Hepatocyte (in vitro differentiated cells): ENCODE results near the gene COTL1. TPM values are rescaled to one million over a fixed set of nuclear protein-coding genes. Genes with fewer than 3 reads are reported as not detected.

ENCODE experiments used
- DNase-seq: peaks from one replicate; pipeline ENCODE4 v3.0.0-alpha.2; 2016; ENCODE audit warnings: low spot score
- H2AFZ ChIP-seq: fragments of 200-600 bp; sonication (generic); 2 replicates; pipeline ENCODE4 v1.6.0; 2016; ENCODE audit warnings: antibody characterized with exemption, mild to moderate bottlenecking
- H3K27ac ChIP-seq: fragments of 200-600 bp; sonication (generic); 2 replicates; pipeline ENCODE4 v1.5.1; 2016; ENCODE audit warnings: mild to moderate bottlenecking
- H3K27me3 ChIP-seq: fragments of 200-600 bp; sonication (generic); 2 replicates; pipeline ENCODE4 v1.6.1; 2016
- H3K36me3 ChIP-seq: fragments of 200-600 bp; sonication (generic); replicated peaks from 2 replicates; pipeline ENCODE4 v1.5.1; 2016; ENCODE audit warnings: low read depth; ENCODE audit not compliant: insufficient read depth
- H3K4me1 ChIP-seq: fragments of 200-600 bp; sonication (generic); 2 replicates; pipeline ENCODE4 v1.5.1; 2016; ENCODE audit warnings: mild to moderate bottlenecking, moderate library complexity; ENCODE audit not compliant: insufficient read depth
- H3K4me2 ChIP-seq: fragments of 200-600 bp; sonication (generic); 2 replicates; pipeline ENCODE4 v1.6.0; 2016
- H3K4me3 ChIP-seq: fragments of 200-600 bp; sonication (generic); 2 replicates; pipeline ENCODE4 v1.5.1; 2016; ENCODE audit warnings: mild to moderate bottlenecking
- H3K79me2 ChIP-seq: fragments of 200-600 bp; sonication (generic); 2 replicates; pipeline ENCODE4 v1.6.0; 2017; ENCODE audit warnings: mild to moderate bottlenecking
- H3K9me2 ChIP-seq: fragments of 200-600 bp; sonication (generic); replicated peaks from 2 replicates; pipeline ENCODE4 v1.6.0; 2017; ENCODE audit warnings: mild to moderate bottlenecking; ENCODE audit not compliant: insufficient read depth
- H3K9me3 ChIP-seq: fragments of 200-600 bp; sonication (generic); 2 replicates; pipeline ENCODE4 v1.5.1; 2016; ENCODE audit warnings: low read depth, mild to moderate bottlenecking
- H4K20me1 ChIP-seq: fragments of 200-600 bp; sonication (generic); 2 replicates; pipeline ENCODE4 v1.6.0; 2016; ENCODE audit warnings: mild to moderate bottlenecking; ENCODE audit not compliant: insufficient read depth, poor library complexity, severe bottlenecking
- CTCF ChIP-seq: fragments of 200-600 bp; sonication (generic); IDR thresholded peaks from 2 replicates; pipeline ENCODE4 v1.5.1; 2016; ENCODE audit warnings: antibody characterized with exemption, mild to moderate bottlenecking; ENCODE audit not compliant: poor library complexity
- EZH2 ChIP-seq: fragments of 200-600 bp; sonication (generic); IDR thresholded peaks from 2 replicates; pipeline ENCODE4 v1.6.1; 2016; ENCODE audit warnings: antibody characterized with exemption, mild to moderate bottlenecking, borderline replicate concordance
- EZH2phosphoT487 ChIP-seq: fragments of 200-600 bp; sonication (generic); IDR thresholded peaks from one replicate; pipeline ENCODE4 v1.6.1; 2018; ENCODE audit warnings: antibody characterized with exemption, mild to moderate bottlenecking, low read depth, moderate library complexity; ENCODE audit not compliant: unreplicated experiment, severe bottlenecking
- WGBS: methylation state at CpG from one replicate; pipeline ENCODE4 v1.1.6; 2016; ENCODE audit warnings: low lambda C conversion rate; ENCODE audit errors: missing lambda C conversion rate; 5-methylcytosine and 5-hydroxymethylcytosine counted together
- polyA plus RNA-seq: library from polyadenylated mRNA; unstranded; fragments of >200 nt; fragmentation: Nextera tagmentation; extraction: Ambion mirVana; gene quantifications from 2 replicates; pipeline ENCODE4 v1.2.1, GENCODE V29; 2016
- total RNA-seq: library from RNA; depleted of rRNA; stranded (reverse); fragments of >200 nt; gene quantifications from 2 replicates; pipeline ENCODE4 v1.2.3, GENCODE V29; 2014

COTL1 gene
- total and polyA plus RNA-seq, 2 experiments from 2014 or later: 30.1 to 104 TPM

- WGBS: 96% methylated on average over 1 of the region's 1 CpG
Observed at GRCh38 chr16:84610376-84610775, 7.5 kb downstream of the COTL1 start.

GRCh38 chr16:84609563-84610177, 8.2 kb downstream of the COTL1 start:
- Histone ChIP-seq H3K4me2 (no peak overlapping the region), H3K79me2 (peaks cover 53% of the 10 kb centered on the region), H3K27me3 (no peaks in the 10 kb centered on the region), H3K9me3 (no peaks in the 10 kb centered on the region), H3K27ac (no peak overlapping the region), H2AFZ (no peak overlapping the region), H3K4me1 (peaks cover 5% of the 10 kb centered on the region), H3K36me3 (no peaks in the 10 kb centered on the region), H4K20me1 (no peaks in the 10 kb centered on the region), H3K9me2 (no peaks in the 10 kb centered on the region), H3K4me3 (no peak overlapping the region)
- TF ChIP-seq CTCF (no peak), EZH2phosphoT487 (no peak)
- no peak for DNase-seq
- whole genome bisulfite sequencing: 93% methylated on average over 6 of the region's 6 CpGs

More at GRCh38 chr16:84610376-84610775, 7.5 kb downstream of the COTL1 start:
- Histone ChIP-seq H3K4me1 (peaks cover 5% of the 10 kb centered on the region), H4K20me1 (no peaks in the 10 kb centered on the region), H3K9me2 (no peaks in the 10 kb centered on the region), H3K36me3 (no peaks in the 10 kb centered on the region), H3K4me3 (no peak overlapping the region), H3K9me3 (no peaks in the 10 kb centered on the region), H3K27me3 (no peaks in the 10 kb centered on the region), H3K27ac (no peak overlapping the region), H3K79me2 (peaks cover 53% of the 10 kb centered on the region), H3K4me2 (no peak overlapping the region), H2AFZ (no peak overlapping the region)
- no peak for TF ChIP-seq CTCF
- no peak for TF ChIP-seq EZH2
- TF ChIP-seq EZH2phosphoT487: no peak
- no peak for DNase-seq

- H2AFZ ChIP-seq: no peak overlapping the region
- H3K27me3 ChIP-seq: no peaks in the 10 kb centered on the region
- H3K4me2 ChIP-seq: no peak overlapping the region
- WGBS: 89% methylated on average over 6 of the region's 6 CpGs
- no peak for DNase-seq
- no peaks in the 10 kb centered on the region for H4K20me1 ChIP-seq
- H3K4me1 ChIP-seq: peaks cover 5% of the 10 kb centered on the region
- H3K4me3 ChIP-seq: no peak overlapping the region
- TF ChIP-seq EZH2phosphoT487 (no peak), CTCF (no peak), EZH2 (no peak)
- no peaks in the 10 kb centered on the region for H3K9me3 ChIP-seq
- peaks cover 52% of the 10 kb centered on the region for H3K79me2 ChIP-seq
- no peak overlapping the region for H3K27ac ChIP-seq
- no peaks in the 10 kb centered on the region for H3K36me3 ChIP-seq
- no peaks in the 10 kb centered on the region for H3K9me2 ChIP-seq
Observed at GRCh38 chr16:84608282-84608681, 9.6 kb downstream of the COTL1 start.

- Histone ChIP-seq H3K9me3 (no peaks in the 10 kb centered on the region), H3K79me2 (peaks cover 48% of the 10 kb centered on the region), H3K27ac (no peak overlapping the region), H3K4me2 (no peak overlapping the region), H4K20me1 (no peaks in the 10 kb centered on the region), H2AFZ (no peak overlapping the region), H3K9me2 (no peaks in the 10 kb centered on the region), H3K36me3 (no peaks in the 10 kb centered on the region), H3K4me1 (peaks cover 5% of the 10 kb centered on the region), H3K27me3 (no peaks in the 10 kb centered on the region), H3K4me3 (no peak overlapping the region)
- 88% methylated on average over 7 of the region's 7 CpGs for WGBS
- no peak for DNase-seq
- TF ChIP-seq EZH2: no peak
- TF ChIP-seq CTCF: no peak
- no peak for TF ChIP-seq EZH2phosphoT487
Observed at GRCh38 chr16:84607694-84608093, 10.2 kb downstream of the COTL1 start.
